HCT116 (cell line): ENCODE data around the gene MINK1.

ENCODE experiments used
- CTCF ChIP-seq, 3 experiments: fragments of 200-600 bp in 1 of 3; sonication (generic) in 1 of 3; IDR thresholded peaks in 2 of 3; conservative IDR thresholded peaks in 1 of 3; 2 replicates each; pipeline ENCODE4 v1.5.1; 2012 to 2017; ENCODE audit warnings: low read depth in 2 of 3, low read length in 2 of 3, antibody characterized with exemption in 1 of 3, borderline replicate concordance in 1 of 3, control low read depth in 1 of 3, mild to moderate bottlenecking in 1 of 3, mixed read lengths in 1 of 3, mixed run types in 1 of 3, moderate library complexity in 1 of 3; ENCODE audit not compliant: insufficient read depth in 1 of 3
- POLR2AphosphoS5 ChIP-seq: IDR thresholded peaks from 2 replicates; pipeline ENCODE4 v1.6.1; 2011; ENCODE audit warnings: mild to moderate bottlenecking, low read depth, low read length, moderate library complexity

- TF ChIP-seq CTCF (IDR thresholded peaks at IDR 0.05 in 2 of 3, conservative IDR thresholded peaks at IDR 0.05 in 1 of 3; ENCODE audit: borderline replicate concordance in 1 of 3, insufficient read depth in 1 of 3, low read depth in 2 of 3, low read length in 2 of 3) (no peak), POLR2AphosphoS5 (no peak)
Observed at GRCh38 chr17:4845118-4845517, 12.0 kb downstream of the MINK1 start.
